ENCODE measurements around the gene PLA2G4B. TPM values are rescaled to one million over a fixed set of nuclear protein-coding genes. Genes with fewer than 3 reads are reported as not detected.
A peak's percentile ranks its signal among the peaks of the same experiment; 100 is the strongest.

The PLA2G4B gene
- total and polyA plus RNA-seq, 10 of the 15 experiments (the other 5 are each of a cell fraction or from before 2014, with no cell fraction given) = 0.22 to 6.6 (median 2.9) TPM

- ChIA-PET CTCF (no interaction called here), RAD21 (ENCODE audit: unreplicated experiment) (no interaction called here), POLR2A (no interaction called here), SMC1A (ENCODE audit: uncharacterized antibody, unreplicated experiment) (no interaction called here)
- WGBS (ENCODE audit: insufficient coverage, insufficient replicate concordance, low lambda C conversion rate, missing lambda C conversion rate) = 35% methylated on average over 3 of the region's 3 CpGs
- Histone ChIP-seq H2AFZ (ENCODE audit: control insufficient read depth, low read depth, low read length) (no peak overlapping the region), H3K79me2 (ENCODE audit: control insufficient read depth, insufficient read depth, low read length) (no peaks in the 10 kb centered on the region), H4K20me1 (ENCODE audit: control insufficient read depth, insufficient read depth) (no peaks in the 10 kb centered on the region), H3K9ac (ENCODE audit: control insufficient read depth, insufficient read depth, low read length) (no peak overlapping the region), H3K27me3 (replicated peaks in 1 of 2; ENCODE audit: control insufficient read depth in 2 of 2, insufficient read depth in 2 of 2, low read length in 1 of 2) (no peaks in the 10 kb centered on the region), H3K9me3 (replicated peaks; ENCODE audit: control insufficient read depth, insufficient read depth, low read length) (no peaks in the 10 kb centered on the region), H3K27ac (ENCODE audit: control insufficient read depth, insufficient read depth) (no peak overlapping the region), H3K4me3 (no peak overlapping the region), H3K36me3 (ENCODE audit: control insufficient read depth in 2 of 2, insufficient read depth in 2 of 2, low read length in 1 of 2) (no peaks in the 10 kb centered on the region; a peak in 1 of 4 replicates), H3K4me2 (ENCODE audit: control insufficient read depth, insufficient read depth) (no peak overlapping the region), H3K4me1 (ENCODE audit: control insufficient read depth, insufficient read depth, low read length) (no peaks in the 10 kb centered on the region)
- TF ChIP-seq SMAD1 (IDR thresholded peaks at IDR 0.05; ENCODE audit: low read depth, partially characterized antibody) (no peak), ZBED1 (IDR thresholded peaks at IDR 0.05; ENCODE audit: borderline replicate concordance) (no peak), PML (IDR thresholded peaks at IDR 0.05; ENCODE audit: low read length) (no peak), BHLHE40 (IDR thresholded peaks at IDR 0.05; ENCODE audit: borderline replicate concordance in 1 of 2, low read depth in 2 of 2, low read length in 1 of 2) (peak; percentile 53 to 69; a peak in 3 of 4 replicates), HCFC1 (IDR thresholded peaks at IDR 0.05; ENCODE audit: low read length) (no peak)
- ATAC-seq (no peak; the same call in 2 of the 3 replicates), DNase-seq (ENCODE audit: low read depth, low spot score) (no peak), FAIRE-seq (no peak)
- BruUV-seq (replicated peaks) = no TSS peak
- in situ Hi-C loops (cut with MboI) (no loop called here), intact Hi-C loops (cut with micrococcal nuclease; ENCODE audit: unreplicated experiment) (no loop called here)
Observed at GRCh38 chr15:41832875-41833274, 5.8 kb upstream of the PLA2G4B start.

GRCh38 chr15:41834096-41834495 lies 4.6 kb upstream of the PLA2G4B start:
- CTCF ChIA-PET = no interaction called here
- RAD21 ChIA-PET (ENCODE audit: unreplicated experiment) = no interaction called here

More at GRCh38 chr15:41834096-41834495, 4.6 kb upstream of the PLA2G4B start:
- Histone ChIP-seq H2AFZ (ENCODE audit: control insufficient read depth, low read depth, low read length) (no peak overlapping the region), H3K4me2 (ENCODE audit: control insufficient read depth, insufficient read depth) (no peak overlapping the region), H3K79me2 (ENCODE audit: control insufficient read depth, insufficient read depth, low read length) (no peaks in the 10 kb centered on the region), H3K27ac (ENCODE audit: control insufficient read depth, insufficient read depth) (no peak overlapping the region), H3K36me3 (ENCODE audit: control insufficient read depth in 2 of 2, insufficient read depth in 2 of 2, low read length in 1 of 2) (no peaks in the 10 kb centered on the region; a peak in 1 of 4 replicates), H3K4me3 (no peak overlapping the region), H4K20me1 (ENCODE audit: control insufficient read depth, insufficient read depth) (no peaks in the 10 kb centered on the region), H3K9ac (ENCODE audit: control insufficient read depth, insufficient read depth, low read length) (no peak overlapping the region), H3K4me1 (ENCODE audit: control insufficient read depth, insufficient read depth, low read length) (no peaks in the 10 kb centered on the region), H3K9me3 (replicated peaks; ENCODE audit: control insufficient read depth, insufficient read depth, low read length) (no peaks in the 10 kb centered on the region), H3K27me3 (replicated peaks in 1 of 2; ENCODE audit: control insufficient read depth in 2 of 2, insufficient read depth in 2 of 2, low read length in 1 of 2) (no peaks in the 10 kb centered on the region)
- ATAC-seq (no peak), FAIRE-seq (no peak), DNase-seq (ENCODE audit: low read depth, low spot score) (no peak)
- intact Hi-C loops (cut with micrococcal nuclease; ENCODE audit: unreplicated experiment) (no loop called here), in situ Hi-C loops (cut with MboI) (no loop called here)
- no TSS peak for BruUV-seq (replicated peaks)
- 74% methylated on average over 3 of the region's 3 CpGs for WGBS (ENCODE audit: insufficient coverage, insufficient replicate concordance, low lambda C conversion rate, missing lambda C conversion rate)
- POLR2A ChIA-PET = no interaction called here
- SMC1A ChIA-PET (ENCODE audit: uncharacterized antibody, unreplicated experiment) = no interaction called here
- TF ChIP-seq SIN3A (IDR thresholded peaks at IDR 0.05; ENCODE audit: low read depth, low read length) (no peak), STAT1 (conservative IDR thresholded peaks at IDR 0.05) (no peak), NRF1 (conservative IDR thresholded peaks at IDR 0.05; ENCODE audit: low read depth, low read length) (no peak), SRF (IDR thresholded peaks at IDR 0.05; ENCODE audit: low read depth in 2 of 2, low read length in 2 of 2) (no peak), MYC (IDR thresholded peaks at IDR 0.05; ENCODE audit: insufficient read depth, insufficient read length, insufficient replicate concordance, low read length, severe bottlenecking) (no peak), MEF2B (IDR thresholded peaks at IDR 0.05; ENCODE audit: partially characterized antibody, poor library complexity, severe bottlenecking) (no peak), JUNB (IDR thresholded peaks at IDR 0.05) (no peak), YBX1 (IDR thresholded peaks at IDR 0.05) (no peak), IKZF1 (conservative IDR thresholded peaks at IDR 0.05) (no peak)

Data from GM12878 (cell line).